Lung (tissue), 12 donors: ENCODE data around the gene ACADL. TPM values are rescaled to one million over a fixed set of nuclear protein-coding genes. Genes with fewer than 3 reads are reported as not detected.
A peak's percentile ranks its signal among the peaks of the same experiment; 100 is the strongest.

Source experiments
- ATAC-seq: fragments of 200-7000 bp; cut with Tn5 transposase; one replicate; pipeline ENCODE4 v1.9.1; 2020; ENCODE audit warnings: moderate number of reproducible peaks; ENCODE audit not compliant: insufficient read depth, low FRiP score
- DNase-seq, 3 donors: peaks; one replicate each; pipeline ENCODE4 v3.0.0-alpha.2; 2013 to 2017
- H3K27ac ChIP-seq, 2 donors: one replicate each; pipeline ENCODE4 v1.5.1; 2013; ENCODE audit warnings: mild to moderate bottlenecking in 2 of 2, moderate library complexity in 2 of 2, control low read depth in 1 of 2, inconsistent platforms in 1 of 2, low read depth in 1 of 2, low read length in 1 of 2
- H3K27me3 ChIP-seq, 3 donors: one replicate each; pipeline ENCODE4 v1.5.1; 2013; ENCODE audit warnings: low read length in 2 of 3; ENCODE audit not compliant: control insufficient read depth in 3 of 3, insufficient read depth in 3 of 3
- H3K36me3 ChIP-seq, 4 donors: one replicate each; pipeline ENCODE4 v1.5.1; 2013; ENCODE audit warnings: low read length in 4 of 4, mild to moderate bottlenecking in 1 of 4, moderate library complexity in 1 of 4; ENCODE audit not compliant: control insufficient read depth in 4 of 4, insufficient read depth in 4 of 4
- H3K4me1 ChIP-seq, 5 donors: one replicate each; pipeline ENCODE4 v1.5.1; 2013; ENCODE audit warnings: low read length in 5 of 5, mild to moderate bottlenecking in 2 of 5, moderate library complexity in 1 of 5; ENCODE audit not compliant: control insufficient read depth in 5 of 5, insufficient read depth in 5 of 5
- H3K4me3 ChIP-seq: one replicate; pipeline ENCODE4 v1.5.1; 2013; ENCODE audit warnings: mild to moderate bottlenecking, control low read depth, moderate library complexity
- H3K9ac ChIP-seq, 2 donors: one replicate each; pipeline ENCODE4 v1.5.1; 2013; ENCODE audit warnings: low read length in 2 of 2, control low read depth in 1 of 2; ENCODE audit not compliant: insufficient read depth in 1 of 2
- H3K9me3 ChIP-seq, 4 donors: one replicate each; pipeline ENCODE4 v1.5.1; 2013; ENCODE audit warnings: low read length in 3 of 4, mild to moderate bottlenecking in 1 of 4, moderate library complexity in 1 of 4; ENCODE audit not compliant: control insufficient read depth in 4 of 4, insufficient read depth in 3 of 4
- CTCF ChIP-seq: IDR thresholded peaks from 2 replicates; pipeline ENCODE4 v1.5.1; 2012; ENCODE audit warnings: mild to moderate bottlenecking; ENCODE audit errors: control extremely low read depth, extremely low read depth
- WGBS, 2 donors: extraction: QIAGEN DNeasy Blood & Tissue Kit; methylation state at CpG; one replicate each; pipeline ENCODE4 v1.1.7; 2013; 5-methylcytosine and 5-hydroxymethylcytosine counted together
- polyA plus RNA-seq, 2 donors: library from polyadenylated mRNA; stranded (reverse); fragments of 200-250 nt; gene quantifications; one replicate each; pipeline ENCODE4 v1.2.1, GENCODE V29; 2013
- total RNA-seq, 2 donors: library from RNA; depleted of rRNA in 1 of 2; stranded (reverse); fragments of >200 nt in 1 of 2; gene quantifications; one replicate each; pipeline ENCODE4 v1.2.1, GENCODE V29; 2014 to 2021
- donor health status: control.
- donor health status: control.
- donor health status: Bipolar disorder and iron deficiency.
- donor health status: healthy.
- donor health status: DM: yes; HTN: yes; CAD: no.

ACADL gene
- total and polyA plus RNA-seq, 4 donors = 7.9 to 43.6 (median 31.2) TPM

GRCh38 chr2:210171309-210172218 is 53.7 kb downstream of the ACADL start, which contains the start of gene KANSL1L:
TSS of gene KANSL1L (minus strand) at chr2:210171409. CDS start at chr2:210154582, 16,827 bp downstream.
- ATAC-seq (peak; percentile 96), DNase-seq (peak; percentile 98 to 99 (median 99))
- H3K4me3 ChIP-seq = peak within 1 kb of the TSS; percentile 67
- peak within 1 kb of the TSS; percentile 98 to 100 for H3K27ac ChIP-seq
- H3K27me3 ChIP-seq = no peaks in the 10 kb centered on the region
- H3K4me1 ChIP-seq = peaks cover 0 to 39% (median 5%) of the 10 kb centered on the region in 5 donors
- no peaks in the 10 kb centered on the region for H3K9me3 ChIP-seq
- peaks cover 0 to 2% (median 0%) of the 10 kb centered on the region in 4 donors for H3K36me3 ChIP-seq
- no peak for TF ChIP-seq CTCF
- 0 to 1% methylated on average over 54 to 67 of the region's 67 CpGs for WGBS, 2 donors
- H3K9ac ChIP-seq = peak within 1 kb of the TSS; percentile 92 to 99

- no peaks in the 10 kb centered on the region for H3K9me3 ChIP-seq
- peak overlapping the region; percentile 98 to 100 for H3K27ac ChIP-seq
- H3K27me3 ChIP-seq = no peaks in the 10 kb centered on the region
- WGBS, 2 donors = 1% methylated on average over 36 to 64 of the region's 64 CpGs
- peak overlapping the region; percentile 92 to 99 for H3K9ac ChIP-seq
- DNase-seq (peak; percentile 99), ATAC-seq (peak; percentile 73)
- peak overlapping the region; percentile 67 for H3K4me3 ChIP-seq
- H3K4me1 ChIP-seq = peaks cover 0 to 42% (median 5%) of the 10 kb centered on the region in 5 donors
- no peak for TF ChIP-seq CTCF
- H3K36me3 ChIP-seq = peaks cover 0 to 2% (median 0%) of the 10 kb centered on the region in 4 donors
These were observed 54.6 kb downstream of the ACADL start for GRCh38 chr2:210170446-210171303.

GRCh38 chr2:210170196-210170445 is 55.1 kb downstream of the ACADL start:
- peak overlapping the region; percentile 92 to 99 for H3K9ac ChIP-seq
- H3K36me3 ChIP-seq = peaks cover 0 to 2% (median 0%) of the 10 kb centered on the region in 4 donors
- peaks cover 0 to 42% (median 5%) of the 10 kb centered on the region in 5 donors for H3K4me1 ChIP-seq
- 0 to 1% methylated on average over 6 of the region's 6 CpGs for WGBS, 2 donors
- H3K27me3 ChIP-seq = no peaks in the 10 kb centered on the region
- H3K27ac ChIP-seq = peak overlapping the region; percentile 98 to 99
- DNase-seq (no peak), ATAC-seq (no peak)
- no peaks in the 10 kb centered on the region for H3K9me3 ChIP-seq
- no peak for TF ChIP-seq CTCF
- H3K4me3 ChIP-seq = peak overlapping the region; percentile 67
